Heart left ventricle (tissue), 13 donors: ENCODE results near the gene ISOC2.

Source experiments
- POLR2A ChIP-seq, 2 donors: fragments of 450-650 bp; IDR thresholded peaks; one replicate each; pipeline ENCODE4 v1.6.1; 2017; ENCODE audit warnings: antibody characterized with exemption in 2 of 2, mild to moderate bottlenecking in 2 of 2, moderate library complexity in 2 of 2
- TF ChIP-seq, protein P1 (sequence below), 12 donors: fragments of 200-600 bp; sonication (generic) in 4 of 12; IDR thresholded peaks; one replicate each; pipeline versions ENCODE4 v1.5.0 to v1.8.0; 2018 to 2022; ENCODE audit warnings: antibody characterized with exemption in 12 of 12, mild to moderate bottlenecking in 5 of 12
- donor health status: ischemic (EF 13 %, LVEDD 7.1; RV severe dilation, severe dysfunction).
- donor health status: DM: no; HTN: yes; CAD: no.
- donor health status: DM: no; HTN: no; CAD: no.
- donor health status: ischemic (EF 25% LVEDD 6.9; RV normal size, moderate dysfunction).
- donor health status: ischemic (EF 25% LVEDD 5.7; RV mildly dilated, moderate dysfunction).
- donor health status: ischemic (EF 35%, LVEDD 5.7; RV mildly dilated, moderate dysfunction).
- donor health status: nonischemic (EF 11% LVEDD 7.7; RV severe dilation, severe dysfunction).
- donor health status: DM: yes; HTN: yes; CAD: no.
- donor health status: PGD.
- donor health status: ischemic (EF 29% LVEDD 5.4; RV normal size, mild dysfunction).
- donor health status: nonischemic (EF 23%, LVEDD 6.1; RV moderate dilation, normal function).

DNA sequence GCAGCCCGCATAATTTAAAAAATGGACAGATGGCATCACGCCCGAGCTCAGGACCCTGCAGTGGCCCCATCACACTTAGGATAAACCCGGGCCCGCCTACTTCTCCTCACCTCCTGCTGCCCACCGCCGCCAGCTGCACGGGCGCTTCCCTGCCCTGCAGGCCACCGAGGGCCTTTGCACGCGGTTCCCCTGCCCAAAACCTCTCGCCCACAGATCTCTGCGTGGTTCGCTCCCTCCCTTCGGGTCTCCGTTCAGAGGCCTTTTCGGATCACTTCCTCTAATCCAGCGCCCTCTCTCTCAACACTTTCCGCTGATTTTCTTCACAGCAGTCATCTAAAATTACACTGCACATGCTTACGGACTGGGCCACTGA lies 20.1 kb downstream of the ISOC2 start:
- TF ChIP-seq, protein P1, sequence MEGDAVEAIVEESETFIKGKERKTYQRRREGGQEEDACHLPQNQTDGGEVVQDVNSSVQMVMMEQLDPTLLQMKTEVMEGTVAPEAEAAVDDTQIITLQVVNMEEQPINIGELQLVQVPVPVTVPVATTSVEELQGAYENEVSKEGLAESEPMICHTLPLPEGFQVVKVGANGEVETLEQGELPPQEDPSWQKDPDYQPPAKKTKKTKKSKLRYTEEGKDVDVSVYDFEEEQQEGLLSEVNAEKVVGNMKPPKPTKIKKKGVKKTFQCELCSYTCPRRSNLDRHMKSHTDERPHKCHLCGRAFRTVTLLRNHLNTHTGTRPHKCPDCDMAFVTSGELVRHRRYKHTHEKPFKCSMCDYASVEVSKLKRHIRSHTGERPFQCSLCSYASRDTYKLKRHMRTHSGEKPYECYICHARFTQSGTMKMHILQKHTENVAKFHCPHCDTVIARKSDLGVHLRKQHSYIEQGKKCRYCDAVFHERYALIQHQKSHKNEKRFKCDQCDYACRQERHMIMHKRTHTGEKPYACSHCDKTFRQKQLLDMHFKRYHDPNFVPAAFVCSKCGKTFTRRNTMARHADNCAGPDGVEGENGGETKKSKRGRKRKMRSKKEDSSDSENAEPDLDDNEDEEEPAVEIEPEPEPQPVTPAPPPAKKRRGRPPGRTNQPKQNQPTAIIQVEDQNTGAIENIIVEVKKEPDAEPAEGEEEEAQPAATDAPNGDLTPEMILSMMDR (IDR thresholded peaks at IDR 0.05): no peak
- TF ChIP-seq POLR2A (IDR thresholded peaks at IDR 0.05): no peak
